Karpas-422 (cell line): Measurements from ENCODE around the gene HACD1. TPM values are rescaled to one million over a fixed set of nuclear protein-coding genes. Genes with fewer than 3 reads are reported as not detected.
"Not testable (repeated sequence)": the region's sequence is repeated elsewhere in the genome, so short reads cannot be mapped to it uniquely, and the experiment has no call there.

ENCODE experiments used
- DNase-seq: peaks from one replicate; pipeline ENCODE4 v3.0.0-alpha.2; 2015
- H2AFZ ChIP-seq: fragments of 200-600 bp; sonication (generic); 2 replicates; pipeline ENCODE4 v1.6.1; 2014; ENCODE audit warnings: antibody characterized with exemption, low read length, mixed read lengths
- H3K27ac ChIP-seq: fragments of 200-600 bp; sonication (generic); 2 replicates; pipeline ENCODE4 v1.5.1; 2014; ENCODE audit warnings: mild to moderate bottlenecking, low read length, moderate library complexity
- H3K27me3 ChIP-seq: fragments of 200-600 bp; sonication (generic); 2 replicates; pipeline ENCODE4 v1.6.1; 2014; ENCODE audit warnings: low read length, mixed read lengths
- H3K36me3 ChIP-seq: fragments of 200-600 bp; sonication (generic); 2 replicates; pipeline ENCODE4 v1.6.1; 2014; ENCODE audit warnings: low read length, mixed read lengths; ENCODE audit not compliant: insufficient read depth
- H3K4me1 ChIP-seq: fragments of 200-600 bp; sonication (generic); 2 replicates; pipeline ENCODE4 v1.6.1; 2014; ENCODE audit warnings: mild to moderate bottlenecking, low read length, mixed read lengths
- H3K4me2 ChIP-seq: fragments of 200-600 bp; sonication (generic); 2 replicates; pipeline ENCODE4 v1.6.1; 2014; ENCODE audit warnings: low read length, low read depth, mild to moderate bottlenecking; ENCODE audit not compliant: poor library complexity, severe bottlenecking
- H3K4me3 ChIP-seq: fragments of 200-600 bp; sonication (generic); 2 replicates; pipeline ENCODE4 v1.5.1; 2014; ENCODE audit warnings: mild to moderate bottlenecking, antibody characterized with exemption, low read length, mixed read lengths
- H3K79me2 ChIP-seq: fragments of 200-600 bp; sonication (generic); 2 replicates; pipeline ENCODE4 v1.6.1; 2014; ENCODE audit warnings: mild to moderate bottlenecking, low read length, mixed read lengths
- H3K9ac ChIP-seq: fragments of 200-600 bp; sonication (generic); 2 replicates; pipeline ENCODE4 v1.6.0; 2014; ENCODE audit warnings: low read length
- H3K9me2 ChIP-seq: fragments of 200-600 bp; sonication (generic), shearing (Covaris generic); replicated peaks from 2 replicates; pipeline ENCODE4 v1.6.0; 2014; ENCODE audit warnings: mild to moderate bottlenecking, low read length, moderate library complexity; ENCODE audit not compliant: insufficient read depth
- H3K9me3 ChIP-seq: fragments of 300-700, 200-600 bp; sonication (generic); 2 replicates; pipeline ENCODE4 v1.6.1; 2014; ENCODE audit warnings: low read length, mixed read lengths
- H4K20me1 ChIP-seq: fragments of 200-600 bp; sonication (generic); 2 replicates; pipeline ENCODE4 v1.6.1; 2014; ENCODE audit warnings: mild to moderate bottlenecking, antibody characterized with exemption, low read length, low read depth; ENCODE audit not compliant: insufficient read depth
- total RNA-seq: library from RNA; depleted of rRNA; stranded (reverse); fragments of >200 nt; shearing (Covaris generic); gene quantifications from 2 replicates; pipeline ENCODE4 v1.2.3, GENCODE V29; 2014; ENCODE audit warnings: low replicate concordance

HACD1 gene
- total RNA-seq, 1 experiment from 2014 or later, result not detected

DNA sequence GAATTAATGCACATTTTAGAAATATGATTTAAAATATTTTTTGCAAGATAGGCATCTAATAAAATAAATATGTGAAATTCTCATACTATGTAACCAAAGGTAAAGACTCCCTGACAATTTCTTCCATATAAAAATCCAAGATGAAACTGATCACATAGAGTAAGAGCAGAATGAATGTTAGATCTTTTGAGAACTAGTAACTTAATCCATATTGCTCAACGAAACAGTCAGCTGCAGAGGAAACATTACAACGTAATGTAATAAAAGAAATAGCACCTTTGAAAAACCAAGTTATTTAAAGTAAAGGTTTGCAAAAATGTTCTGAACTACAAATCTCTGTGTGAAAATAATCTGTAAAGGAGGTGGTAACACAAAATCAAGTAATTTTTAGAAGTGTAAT is 28.8 kb downstream of the HACD1 start:
- H3K9me3 ChIP-seq, result no peaks in the 10 kb centered on the region
- no peak for DNase-seq
- H2AFZ ChIP-seq, result no peak overlapping the region

DNA sequence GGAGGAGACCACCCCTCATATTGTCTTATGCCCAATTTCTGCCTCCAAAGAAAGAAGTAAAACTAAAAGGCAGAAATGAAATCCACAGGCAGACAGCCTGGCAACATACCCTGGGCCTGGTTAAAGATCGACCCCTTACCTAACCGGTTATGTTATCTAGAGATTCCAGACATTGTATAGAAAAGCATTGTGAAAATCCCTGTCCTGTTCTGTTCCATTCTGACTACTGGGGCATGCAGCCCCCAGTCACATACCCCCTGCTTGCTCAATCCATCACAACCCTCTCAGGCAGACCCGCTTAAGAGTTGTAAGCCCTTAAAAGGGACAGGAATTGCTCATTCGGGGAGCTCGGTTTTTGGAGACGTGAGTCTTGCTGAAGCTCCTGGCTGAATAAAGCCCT is 29.9 kb downstream of the HACD1 start:
- Histone ChIP-seq H3K9ac (0 out of 2 replicates have a peak overlapping the region, but pooled peaks have one; percentile 23), H3K4me1 (peaks cover 43% of the 10 kb centered on the region), H3K27ac (peak overlapping the region; percentile 48), H3K4me2 (peak overlapping the region; percentile 43), H2AFZ (peak overlapping the region; percentile 73)
- H3K9me2 ChIP-seq, H4K20me1 ChIP-seq, H3K27me3 ChIP-seq, DNase-seq, H3K36me3 ChIP-seq, H3K4me3 ChIP-seq, H3K79me2 ChIP-seq, H3K9me3 ChIP-seq: not testable (repeated sequence)

More for the DNA sequence above, 28.8 kb downstream of the HACD1 start:
- Histone ChIP-seq H3K9me2 (no peaks in the 10 kb centered on the region), H3K79me2 (no peaks in the 10 kb centered on the region), H4K20me1 (no peaks in the 10 kb centered on the region), H3K4me3 (no peak overlapping the region), H3K4me2 (no peak overlapping the region), H3K36me3 (no peaks in the 10 kb centered on the region), H3K27me3 (no peaks in the 10 kb centered on the region), H3K9ac (no peak overlapping the region), H3K4me1 (peaks cover 35% of the 10 kb centered on the region), H3K27ac (no peak overlapping the region)

DNA sequence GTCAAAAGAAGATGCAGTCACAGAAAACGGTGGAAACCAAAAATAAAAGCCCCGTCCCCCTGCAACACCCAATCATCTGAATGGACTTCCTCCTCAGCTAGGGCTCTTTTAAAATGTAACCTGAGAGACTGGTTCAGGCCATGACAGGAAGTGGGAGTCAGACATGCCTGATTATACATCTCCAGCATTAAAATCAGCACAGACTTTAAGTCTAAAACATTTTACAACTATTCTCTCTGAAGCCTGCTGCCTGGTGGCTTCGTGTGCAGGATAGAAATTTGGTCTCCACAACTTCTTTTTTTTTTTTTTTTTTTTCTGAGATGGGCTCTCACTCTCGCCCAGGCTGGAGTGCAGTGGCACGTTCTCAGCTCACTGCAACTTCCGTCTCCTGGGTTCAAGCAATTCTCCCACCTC is 30.3 kb downstream of the HACD1 start:
- Histone ChIP-seq H3K9me2 (no peaks in the 10 kb centered on the region), H3K4me1 (peaks cover 48% of the 10 kb centered on the region), H3K9me3 (no peaks in the 10 kb centered on the region), H3K79me2 (no peaks in the 10 kb centered on the region), H3K27ac (peak overlapping the region; percentile 48), H3K36me3 (no peaks in the 10 kb centered on the region), H3K4me2 (peak overlapping the region; percentile 43), H3K4me3 (peak overlapping the region; percentile 15; the same call in 1 of the 2 replicates), H3K27me3 (no peaks in the 10 kb centered on the region), H3K9ac (peak overlapping the region; percentile 23), H2AFZ (peak overlapping the region; percentile 73), H4K20me1 (no peaks in the 10 kb centered on the region)
- peak; percentile 80 for DNase-seq

DNA sequence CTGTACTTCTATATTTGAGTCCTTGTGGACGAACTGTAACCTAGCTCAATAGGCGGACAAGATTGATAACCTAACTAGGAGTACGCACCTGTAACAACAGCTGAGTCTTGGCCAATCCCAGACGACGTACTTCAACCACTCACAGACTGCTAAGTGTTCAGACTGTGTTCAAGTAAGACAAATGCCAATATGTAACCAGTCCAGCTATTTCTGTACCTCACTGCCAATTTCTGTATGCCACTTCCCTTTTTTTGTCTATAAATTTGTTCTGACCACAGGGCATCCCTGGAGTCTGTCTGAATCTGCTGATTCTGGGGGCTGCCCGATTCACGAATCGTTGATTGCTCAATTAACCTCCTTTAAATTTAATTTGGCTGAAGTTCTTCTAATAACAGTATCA is 32.2 kb downstream of the HACD1 start:
- H3K36me3 ChIP-seq, result no peaks in the 10 kb centered on the region
- peak overlapping the region; percentile 93 for H2AFZ ChIP-seq
- H3K4me1 ChIP-seq, result peaks cover 54% of the 10 kb centered on the region
- H4K20me1 ChIP-seq, result no peaks in the 10 kb centered on the region
- H3K9ac ChIP-seq, result no peak overlapping the region
- no peaks in the 10 kb centered on the region for H3K79me2 ChIP-seq
- no peaks in the 10 kb centered on the region for H3K27me3 ChIP-seq
- H3K9me2 ChIP-seq, result no peaks in the 10 kb centered on the region
- DNase-seq, result peak; percentile 75
- H3K9me3 ChIP-seq, result no peaks in the 10 kb centered on the region
- peak overlapping the region; percentile 48 for H3K27ac ChIP-seq
- H3K4me2 ChIP-seq, result peak overlapping the region; percentile 66
- peak overlapping the region; percentile 47 for H3K4me3 ChIP-seq

DNA sequence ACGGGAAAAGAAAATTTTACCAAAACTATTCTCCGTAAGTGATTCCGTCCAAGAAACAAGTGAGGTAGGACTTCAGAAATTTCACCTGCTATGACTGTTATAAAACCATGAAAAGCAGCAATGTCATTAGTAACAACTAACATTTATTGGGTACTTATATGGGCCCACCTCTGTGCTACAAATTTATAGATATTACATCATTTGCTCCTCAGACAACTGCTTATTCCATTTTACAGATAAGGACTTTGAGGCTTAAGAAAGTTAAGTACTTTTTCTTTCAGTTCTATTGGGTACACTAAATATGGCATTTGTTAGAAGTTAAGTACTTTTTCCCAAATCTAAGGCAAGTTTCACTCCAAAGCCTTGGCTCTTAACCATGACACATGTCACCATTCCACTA is 36.3 kb downstream of the HACD1 start:
- Histone ChIP-seq H3K4me2 (no peak overlapping the region), H3K4me1 (peaks cover 39% of the 10 kb centered on the region), H3K27ac (no peak overlapping the region), H3K4me3 (no peak overlapping the region), H4K20me1 (no peaks in the 10 kb centered on the region), H2AFZ (no peak overlapping the region), H3K36me3 (no peaks in the 10 kb centered on the region), H3K79me2 (no peaks in the 10 kb centered on the region), H3K9me3 (no peaks in the 10 kb centered on the region), H3K9me2 (no peaks in the 10 kb centered on the region), H3K27me3 (no peaks in the 10 kb centered on the region), H3K9ac (no peak overlapping the region)
- no peak for DNase-seq

DNA sequence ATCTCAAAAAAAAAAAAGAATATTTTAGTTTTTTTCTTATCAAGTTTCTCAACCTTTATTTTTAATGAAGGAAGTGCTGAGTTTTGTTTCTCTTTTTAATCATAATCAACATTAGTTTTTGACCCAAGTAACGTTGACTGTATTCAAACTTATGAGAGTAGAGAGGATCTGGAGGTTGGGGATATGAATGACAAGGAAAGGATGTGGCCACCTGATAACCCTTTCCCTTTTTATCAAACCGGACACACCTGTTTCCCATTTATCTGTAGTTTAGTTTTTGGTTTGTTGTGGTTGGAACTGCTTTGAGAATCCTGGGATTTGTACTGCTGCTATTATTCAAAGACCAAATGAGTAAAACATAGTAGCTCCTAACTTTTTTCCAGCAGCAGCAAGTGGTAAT is 38.6 kb downstream of the HACD1 start:
- H4K20me1 ChIP-seq, result no peaks in the 10 kb centered on the region
- no peaks in the 10 kb centered on the region for H3K27me3 ChIP-seq
- no peaks in the 10 kb centered on the region for H3K9me2 ChIP-seq
- peaks cover 19% of the 10 kb centered on the region for H3K4me1 ChIP-seq
- H3K4me2 ChIP-seq, result no peak overlapping the region
- H3K79me2 ChIP-seq, result no peaks in the 10 kb centered on the region
- no peak overlapping the region for H3K27ac ChIP-seq
- no peak for DNase-seq
- no peaks in the 10 kb centered on the region for H3K36me3 ChIP-seq
- no peak overlapping the region for H2AFZ ChIP-seq
- no peaks in the 10 kb centered on the region for H3K9me3 ChIP-seq
- no peak overlapping the region for H3K4me3 ChIP-seq
- H3K9ac ChIP-seq, result no peak overlapping the region

DNA sequence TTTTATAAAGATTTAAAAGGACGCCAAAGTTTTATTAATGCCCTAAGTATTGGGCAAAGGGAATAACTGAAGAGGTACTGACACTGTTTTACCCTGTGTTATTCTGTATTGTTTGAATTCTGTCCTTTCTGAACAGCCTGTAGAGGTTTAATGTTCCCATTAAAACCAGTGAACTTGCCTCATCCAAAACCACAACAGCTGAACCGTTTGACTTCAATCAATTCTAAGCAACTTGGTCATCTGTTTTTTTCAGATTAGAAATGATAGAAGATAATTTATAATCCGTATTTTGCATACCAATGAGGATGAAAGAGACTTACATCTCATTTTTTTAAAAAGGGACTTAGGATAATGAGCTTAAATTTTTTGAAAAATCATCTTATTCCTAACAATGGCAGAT is 40.4 kb downstream of the HACD1 start:
- no peaks in the 10 kb centered on the region for H3K9me2 ChIP-seq
- no peaks in the 10 kb centered on the region for H3K27me3 ChIP-seq
- no peak overlapping the region for H3K27ac ChIP-seq
- no peak for DNase-seq
- H3K4me2 ChIP-seq, result no peak overlapping the region
- H3K4me1 ChIP-seq, result peaks cover 5% of the 10 kb centered on the region; the same call in 1 of the 2 replicates
- no peak overlapping the region for H3K9ac ChIP-seq
- no peaks in the 10 kb centered on the region for H3K79me2 ChIP-seq
- no peaks in the 10 kb centered on the region for H3K9me3 ChIP-seq
- no peaks in the 10 kb centered on the region for H3K36me3 ChIP-seq
- H2AFZ ChIP-seq, result no peak overlapping the region
- H3K4me3 ChIP-seq, result no peak overlapping the region
- H4K20me1 ChIP-seq, result no peaks in the 10 kb centered on the region

DNA sequence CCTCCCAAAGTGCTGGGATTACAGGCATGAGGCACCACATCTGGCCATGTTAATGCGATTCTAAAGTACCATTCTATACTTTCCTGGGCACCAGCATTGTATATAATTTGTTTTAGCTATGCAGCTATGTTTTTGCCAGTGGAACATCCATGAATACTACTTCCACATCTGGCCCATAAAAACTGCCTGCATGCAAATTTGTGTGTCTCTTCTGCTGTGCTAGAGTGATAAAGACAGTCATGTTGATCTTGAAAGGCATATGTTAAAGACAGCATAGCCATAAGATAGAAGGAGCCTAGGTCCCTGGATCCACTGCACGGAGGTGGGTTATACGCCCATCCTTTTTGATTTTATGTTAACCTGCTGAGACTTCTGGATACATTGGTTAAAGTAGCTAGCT is 52.3 kb downstream of the HACD1 start:
- no peaks in the 10 kb centered on the region for H3K36me3 ChIP-seq
- DNase-seq, result no peak
- no peaks in the 10 kb centered on the region for H3K79me2 ChIP-seq
- H3K9ac ChIP-seq, result no peak overlapping the region
- H4K20me1 ChIP-seq, result no peaks in the 10 kb centered on the region
- H3K4me1 ChIP-seq, result no peaks in the 10 kb centered on the region; the same call in 1 of the 2 replicates
- H3K27me3 ChIP-seq, result no peaks in the 10 kb centered on the region
- H3K4me2 ChIP-seq, result no peak overlapping the region
- H3K4me3 ChIP-seq, result no peak overlapping the region
- no peaks in the 10 kb centered on the region for H3K9me2 ChIP-seq
- no peak overlapping the region for H2AFZ ChIP-seq
- H3K9me3 ChIP-seq, result no peaks in the 10 kb centered on the region
- H3K27ac ChIP-seq, result no peak overlapping the region

DNA sequence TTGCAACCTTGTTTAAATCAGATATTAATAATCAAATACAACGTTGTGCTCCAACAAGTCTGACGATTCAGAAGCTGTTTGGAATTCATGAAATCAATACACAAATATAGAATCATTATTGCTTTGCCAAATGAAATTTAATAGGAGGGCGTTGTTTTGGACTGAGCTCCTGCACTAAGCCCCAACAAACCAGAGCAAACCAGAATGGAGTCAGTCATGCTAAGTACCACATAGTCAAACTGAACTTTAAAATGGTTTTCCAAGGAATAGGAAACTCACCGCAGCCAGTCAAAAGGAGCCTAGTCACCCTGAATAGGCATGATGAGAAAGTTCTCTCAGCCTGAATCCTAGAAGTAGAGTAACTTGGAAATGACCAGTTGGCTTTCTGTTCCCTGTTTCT is 53.7 kb downstream of the HACD1 start:
- Histone ChIP-seq H3K9ac (no peak overlapping the region), H3K27me3 (no peaks in the 10 kb centered on the region), H2AFZ (no peak overlapping the region), H4K20me1 (no peaks in the 10 kb centered on the region), H3K36me3 (no peaks in the 10 kb centered on the region), H3K27ac (no peak overlapping the region), H3K4me1 (no peaks in the 10 kb centered on the region; the same call in 1 of the 2 replicates), H3K9me2 (no peaks in the 10 kb centered on the region), H3K4me2 (no peak overlapping the region), H3K4me3 (no peak overlapping the region), H3K9me3 (no peaks in the 10 kb centered on the region), H3K79me2 (no peaks in the 10 kb centered on the region)
- DNase-seq, result no peak
